ENCODE measurements around the gene KIRREL3. TPM values are rescaled to one million over a fixed set of nuclear protein-coding genes. Genes with fewer than 3 reads are reported as not detected.

KIRREL3 gene
- polyA plus RNA-seq, 1 experiment, result 2.3 TPM

DNA sequence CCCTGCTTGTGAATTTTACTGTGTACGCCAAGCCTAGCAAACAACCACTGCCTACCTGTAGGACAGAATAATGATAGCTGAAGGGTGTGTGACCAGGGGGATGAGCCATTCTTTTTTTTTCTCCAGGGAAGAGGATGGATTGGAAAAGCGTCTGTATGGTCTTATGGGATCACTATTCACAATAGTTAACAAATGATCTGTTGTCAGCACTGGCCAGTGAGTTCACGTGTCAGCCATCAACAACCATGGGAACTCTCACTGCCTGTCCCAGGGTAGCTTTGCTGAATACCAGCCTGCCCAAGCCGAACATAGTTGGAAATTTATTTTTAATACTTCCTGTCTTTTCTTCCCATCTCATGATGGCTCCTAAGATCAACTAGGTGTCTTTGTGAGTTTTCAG is 474.9 kb downstream of the KIRREL3 start:
- Histone ChIP-seq H3K9me3 (ENCODE audit: control insufficient read depth, insufficient read depth, low read length) (no peaks in the 10 kb centered on the region), H3K27me3 (ENCODE audit: control insufficient read depth, insufficient read depth, low read length) (no peaks in the 10 kb centered on the region), H3K4me3 (ENCODE audit: low read depth, low read length) (no peak overlapping the region), H3K27ac (ENCODE audit: low read depth, low read length) (no peak overlapping the region)
- ChIA-PET CTCF (no interaction called here), POLR2A (no interaction called here)
- TF ChIP-seq, protein P1, sequence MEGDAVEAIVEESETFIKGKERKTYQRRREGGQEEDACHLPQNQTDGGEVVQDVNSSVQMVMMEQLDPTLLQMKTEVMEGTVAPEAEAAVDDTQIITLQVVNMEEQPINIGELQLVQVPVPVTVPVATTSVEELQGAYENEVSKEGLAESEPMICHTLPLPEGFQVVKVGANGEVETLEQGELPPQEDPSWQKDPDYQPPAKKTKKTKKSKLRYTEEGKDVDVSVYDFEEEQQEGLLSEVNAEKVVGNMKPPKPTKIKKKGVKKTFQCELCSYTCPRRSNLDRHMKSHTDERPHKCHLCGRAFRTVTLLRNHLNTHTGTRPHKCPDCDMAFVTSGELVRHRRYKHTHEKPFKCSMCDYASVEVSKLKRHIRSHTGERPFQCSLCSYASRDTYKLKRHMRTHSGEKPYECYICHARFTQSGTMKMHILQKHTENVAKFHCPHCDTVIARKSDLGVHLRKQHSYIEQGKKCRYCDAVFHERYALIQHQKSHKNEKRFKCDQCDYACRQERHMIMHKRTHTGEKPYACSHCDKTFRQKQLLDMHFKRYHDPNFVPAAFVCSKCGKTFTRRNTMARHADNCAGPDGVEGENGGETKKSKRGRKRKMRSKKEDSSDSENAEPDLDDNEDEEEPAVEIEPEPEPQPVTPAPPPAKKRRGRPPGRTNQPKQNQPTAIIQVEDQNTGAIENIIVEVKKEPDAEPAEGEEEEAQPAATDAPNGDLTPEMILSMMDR (IDR thresholded peaks at IDR 0.05; ENCODE audit: low read depth, low read length), result no peak
- DNase-seq (ENCODE audit: low read depth, low spot score), result no peak

DNA sequence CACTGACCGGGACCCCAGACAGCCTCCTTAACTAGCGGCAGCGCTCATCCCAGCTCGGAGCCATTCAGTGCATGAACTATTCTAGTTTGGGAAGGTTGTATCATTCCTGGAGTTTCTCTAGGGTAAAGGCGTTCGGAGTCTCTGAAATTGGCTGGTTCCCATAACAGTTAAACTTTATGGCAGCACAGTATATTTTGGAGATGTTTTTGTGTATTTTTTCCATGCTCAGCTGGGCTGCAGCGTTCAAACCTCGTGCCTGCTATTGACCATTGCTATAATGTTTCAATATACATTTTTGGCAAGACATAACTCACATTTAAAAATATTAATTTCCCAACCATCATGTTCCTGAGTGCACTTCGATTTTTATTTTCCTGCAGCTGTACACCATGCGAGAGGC is 475.4 kb downstream of the KIRREL3 start:
- DNase-seq (ENCODE audit: low read depth, low spot score), result no peak
- TF ChIP-seq, protein P1 (IDR thresholded peaks at IDR 0.05; ENCODE audit: low read depth, low read length), result no peak
- no peaks in the 10 kb centered on the region for H3K9me3 ChIP-seq (ENCODE audit: control insufficient read depth, insufficient read depth, low read length)
- ChIA-PET POLR2A (no interaction called here), CTCF (no interaction called here)
- no peaks in the 10 kb centered on the region for H3K27me3 ChIP-seq (ENCODE audit: control insufficient read depth, insufficient read depth, low read length)
- no peak overlapping the region for H3K4me3 ChIP-seq (ENCODE audit: low read depth, low read length)
- no peak overlapping the region for H3K27ac ChIP-seq (ENCODE audit: low read depth, low read length)

- Histone ChIP-seq H3K4me3 (ENCODE audit: low read depth, low read length) (no peak overlapping the region), H3K27ac (ENCODE audit: low read depth, low read length) (no peak overlapping the region), H3K9me3 (ENCODE audit: control insufficient read depth, insufficient read depth, low read length) (no peaks in the 10 kb centered on the region), H3K27me3 (ENCODE audit: control insufficient read depth, insufficient read depth, low read length) (no peaks in the 10 kb centered on the region)
- DNase-seq (ENCODE audit: low read depth, low spot score), result no peak
- TF ChIP-seq, protein P1 (IDR thresholded peaks at IDR 0.05; ENCODE audit: low read depth, low read length), result no peak
- POLR2A ChIA-PET, result no interaction called here
- CTCF ChIA-PET, result interaction anchor here (0.7 to 1.4 kb wide), 3 partner anchors 9 to 83 kb away, joined by 3 to 6 read pairs (median 3); no protein-coding TSS in a partner anchor
Observed at GRCh38 chr11:126523441-126524205, 476.9 kb downstream of the KIRREL3 start.

- Histone ChIP-seq H3K4me3 (ENCODE audit: low read depth, low read length) (no peak overlapping the region), H3K27me3 (ENCODE audit: control insufficient read depth, insufficient read depth, low read length) (no peaks in the 10 kb centered on the region), H3K27ac (ENCODE audit: low read depth, low read length) (no peak overlapping the region), H3K9me3 (ENCODE audit: control insufficient read depth, insufficient read depth, low read length) (no peaks in the 10 kb centered on the region)
- POLR2A ChIA-PET, result no interaction called here
- TF ChIP-seq, protein P1 (IDR thresholded peaks at IDR 0.05; ENCODE audit: low read depth, low read length), result no peak
- no peak for DNase-seq (ENCODE audit: low read depth, low spot score)
- CTCF ChIA-PET, result interaction anchor here (1.1 kb wide), 1 partner anchor 42 kb away, joined by 6 read pairs; no protein-coding TSS in a partner anchor
Observed at GRCh38 chr11:126522606-126523005, 478.0 kb downstream of the KIRREL3 start.

GRCh38 chr11:126522152-126522551 is 478.4 kb downstream of the KIRREL3 start:
- Histone ChIP-seq H3K9me3 (ENCODE audit: control insufficient read depth, insufficient read depth, low read length) (no peaks in the 10 kb centered on the region), H3K27me3 (ENCODE audit: control insufficient read depth, insufficient read depth, low read length) (no peaks in the 10 kb centered on the region), H3K4me3 (ENCODE audit: low read depth, low read length) (no peak overlapping the region), H3K27ac (ENCODE audit: low read depth, low read length) (no peak overlapping the region)
- DNase-seq (ENCODE audit: low read depth, low spot score), result no peak
- ChIA-PET POLR2A (no interaction called here), CTCF (no interaction called here)
- TF ChIP-seq, protein P1 (IDR thresholded peaks at IDR 0.05; ENCODE audit: low read depth, low read length), result no peak
